HG03060 (cell line): ENCODE data around the gene SEPTIN14.
"Not testable (repeated sequence)": the region's sequence is repeated elsewhere in the genome, so short reads cannot be mapped to it uniquely, and the experiment has no call there.

Experiments
- ATAC-seq: cut with Tn5 transposase; IDR thresholded peaks from one replicate; pipeline ENCODE4 v1.9.1; 2021; ENCODE audit warnings: low read depth, moderate number of reproducible peaks; ENCODE audit not compliant: unreplicated experiment

Gene SEPTIN14

DNA sequence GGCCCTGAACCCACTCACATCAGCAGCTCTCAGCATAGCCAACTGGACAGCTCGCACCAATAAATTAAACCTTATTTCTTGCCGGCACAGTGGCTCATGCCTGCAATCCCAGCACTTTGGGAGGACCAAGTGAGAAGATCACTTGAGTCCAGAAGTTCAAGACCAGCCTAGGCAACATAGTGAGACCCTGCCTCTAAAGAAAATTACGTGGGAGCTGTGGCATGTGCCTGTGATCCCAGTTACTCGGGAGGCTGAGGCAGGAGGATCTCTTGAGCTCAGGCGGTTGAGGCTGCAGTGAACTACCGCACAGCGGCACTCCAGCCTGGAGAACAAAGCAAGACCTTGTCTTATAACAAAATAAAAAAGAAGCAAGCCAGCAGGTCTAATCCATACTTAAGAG is 75.7 kb downstream of the SEPTIN14 start:
- ATAC-seq, result no peak

DNA sequence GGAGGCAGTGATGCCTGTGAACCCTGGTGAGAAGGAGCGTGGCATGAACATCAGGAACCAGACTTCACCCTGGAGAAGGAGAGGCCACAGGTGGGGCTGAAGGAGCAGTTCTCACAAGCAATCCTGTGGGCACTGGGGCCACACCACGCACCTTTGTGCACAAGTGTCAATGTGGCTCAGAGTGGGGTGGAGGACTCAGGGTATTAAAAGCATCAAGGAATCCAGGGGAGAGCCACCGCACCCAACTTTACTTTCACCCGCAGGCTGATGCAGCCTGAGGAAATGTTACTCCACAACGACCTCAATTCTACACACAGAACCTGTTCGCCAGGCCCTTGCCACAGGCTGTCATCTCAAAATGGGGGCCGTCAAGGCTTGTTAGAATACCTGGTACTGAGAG is 77.1 kb downstream of the SEPTIN14 start:
- not testable (repeated sequence) for ATAC-seq

DNA sequence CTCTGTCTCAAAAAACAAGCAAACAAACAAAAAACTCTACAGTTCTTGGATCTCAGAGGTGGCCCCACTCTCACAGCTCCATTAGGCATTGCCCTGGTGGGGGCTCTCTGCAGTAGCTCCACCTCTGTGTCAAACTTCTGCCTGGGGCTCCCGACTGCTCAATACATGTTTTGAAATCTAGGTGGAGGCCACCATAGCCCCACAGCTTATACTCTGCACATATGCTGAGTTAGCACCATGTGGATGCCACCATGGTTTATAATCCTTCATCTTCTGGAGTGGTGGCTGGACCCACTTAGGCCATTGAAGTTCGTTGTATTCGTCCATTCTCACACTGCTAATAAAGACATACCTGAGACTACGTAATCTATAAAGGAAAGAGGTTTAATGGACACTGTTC is 78.4 kb downstream of the SEPTIN14 start:
- ATAC-seq, result no peak

DNA sequence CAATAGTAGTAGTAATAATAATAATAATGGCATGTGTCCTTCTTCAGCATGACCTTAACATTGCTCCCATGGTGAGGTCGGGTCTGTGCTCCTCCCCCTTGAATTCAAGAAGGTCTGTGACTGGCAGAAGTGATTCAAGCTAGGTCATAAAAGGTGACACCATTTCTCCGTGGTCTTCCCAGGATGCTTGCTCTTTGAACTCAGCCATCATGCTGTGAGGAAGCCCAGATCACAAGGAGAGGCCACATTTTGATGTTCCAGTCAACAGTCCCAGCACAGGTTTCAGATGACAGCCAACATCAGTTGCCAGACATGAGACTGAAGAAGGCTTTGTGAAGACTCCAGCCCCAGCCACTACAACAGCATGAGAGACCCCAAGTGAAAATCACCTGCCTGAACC is 83.9 kb downstream of the SEPTIN14 start:
- no peak for ATAC-seq

DNA sequence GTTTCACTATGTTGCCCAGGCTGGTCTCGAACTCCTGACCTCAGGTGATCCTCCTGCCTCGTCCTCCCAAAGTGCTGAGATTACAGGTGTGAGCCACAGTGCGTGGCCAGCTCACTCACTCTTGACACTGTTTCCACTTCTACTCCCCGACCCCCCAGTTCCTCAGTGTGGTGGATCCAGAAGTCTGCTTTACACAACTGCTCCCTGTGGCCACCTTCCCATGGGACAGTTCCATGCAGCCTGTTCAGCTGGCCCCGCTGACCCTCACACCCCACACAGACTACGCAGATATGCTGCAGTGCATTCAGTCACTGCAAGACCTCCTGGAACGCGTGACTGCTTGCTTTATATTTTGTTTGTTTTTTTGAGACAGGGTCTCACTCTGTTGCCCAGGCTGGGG is 86.4 kb downstream of the SEPTIN14 start:
- ATAC-seq, result no peak

DNA sequence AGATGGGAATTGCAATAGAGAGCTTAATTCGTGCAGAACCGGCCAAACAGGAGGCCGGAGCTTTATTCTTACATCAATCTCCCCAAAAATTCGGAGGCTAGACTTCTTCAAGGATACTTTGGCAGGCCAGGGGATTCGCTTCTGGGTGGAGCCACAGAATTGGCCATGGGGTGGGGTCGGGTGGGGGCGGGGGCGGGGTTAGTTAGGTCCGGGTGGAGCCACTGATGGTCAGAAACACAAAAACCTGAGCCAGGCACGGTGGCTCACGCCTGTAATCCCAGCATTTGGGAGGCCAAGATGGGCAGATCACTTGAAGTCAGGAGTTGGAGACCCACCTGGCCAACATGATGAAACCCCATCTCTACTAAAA is 87.5 kb downstream of the SEPTIN14 start:
- ATAC-seq, result no peak

DNA sequence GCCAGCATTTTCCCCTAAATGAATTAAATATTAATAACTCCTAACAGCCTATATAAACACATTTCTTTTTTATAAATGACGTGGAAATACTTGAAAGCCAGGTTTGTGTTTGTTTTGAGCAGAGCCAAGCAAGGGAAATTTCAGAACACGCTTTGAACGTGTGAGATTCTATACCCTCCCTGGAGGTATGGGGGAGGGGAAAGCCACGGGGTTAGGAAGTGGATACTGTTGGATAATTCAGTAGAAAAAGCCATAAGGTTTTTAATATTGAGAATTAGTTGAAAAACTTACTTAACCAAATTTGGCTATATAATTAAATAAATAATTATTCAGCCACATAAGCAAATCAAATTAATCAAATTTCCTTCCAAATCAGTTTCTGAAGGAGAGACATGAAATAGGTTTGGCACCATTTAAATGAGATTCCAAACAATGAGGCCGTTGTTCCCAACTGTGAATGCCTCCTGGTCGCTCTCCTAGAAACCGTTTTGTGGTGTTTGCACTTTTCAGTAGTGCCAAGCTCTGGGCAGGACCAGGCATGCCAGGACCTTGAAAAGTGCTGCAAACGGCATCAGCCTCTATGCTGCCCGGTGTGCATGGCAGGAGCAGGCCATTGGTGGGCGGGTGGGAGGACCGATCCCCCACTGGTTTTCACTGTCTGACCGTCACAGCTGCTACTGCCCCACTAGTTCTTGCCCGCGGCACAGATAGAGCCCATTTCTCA is 88.1 kb downstream of the SEPTIN14 start:
- no peak for ATAC-seq

DNA sequence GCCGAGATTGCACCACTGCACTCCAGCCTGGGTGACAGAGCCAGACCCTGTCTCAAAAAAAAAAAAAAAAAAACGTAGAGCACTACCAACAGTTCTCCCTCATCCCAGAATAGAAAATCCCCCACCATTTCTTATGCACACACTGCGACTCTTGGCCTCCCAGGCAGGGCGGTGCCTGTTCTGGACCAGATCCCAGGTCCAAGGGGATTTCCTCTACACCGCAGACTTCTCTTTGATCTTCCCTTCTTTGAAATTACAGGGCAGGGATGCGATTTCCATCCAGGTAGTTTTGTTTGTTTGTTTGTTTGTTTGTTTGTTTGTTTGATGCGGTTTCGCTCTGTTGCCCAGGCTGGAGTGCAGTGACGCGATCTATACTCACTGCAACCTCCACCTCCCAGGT is 91.8 kb downstream of the SEPTIN14 start:
- ATAC-seq, result no peak

DNA sequence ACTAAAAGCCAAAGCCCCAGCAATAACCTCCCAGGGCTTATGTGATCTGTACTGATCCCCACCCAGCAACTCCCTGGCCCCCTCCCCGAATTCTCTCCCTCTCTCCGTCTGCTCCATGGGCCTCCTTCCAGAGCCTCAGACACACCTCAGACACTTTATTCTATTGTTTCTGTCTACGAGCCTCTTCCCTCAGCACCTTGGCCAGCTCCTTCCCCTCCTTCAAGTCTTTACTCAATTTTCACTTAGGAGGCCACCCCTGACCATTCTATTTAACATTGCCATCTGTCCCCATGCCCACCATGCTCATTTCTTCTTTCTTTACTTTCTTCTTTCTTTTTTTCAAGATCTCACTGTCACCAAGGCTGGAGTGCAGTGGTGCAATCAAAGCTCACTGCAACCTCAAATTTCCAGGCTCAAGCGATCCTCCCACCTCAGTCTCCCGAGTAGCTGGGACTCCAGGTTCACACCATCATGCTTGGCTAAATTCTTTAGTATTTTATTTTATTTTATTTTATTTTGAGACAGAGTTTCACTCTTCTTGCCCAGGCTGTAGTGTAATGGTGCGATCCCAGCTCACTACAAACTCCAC is 109.2 kb downstream of the SEPTIN14 start:
- ATAC-seq, result not testable (repeated sequence)

DNA sequence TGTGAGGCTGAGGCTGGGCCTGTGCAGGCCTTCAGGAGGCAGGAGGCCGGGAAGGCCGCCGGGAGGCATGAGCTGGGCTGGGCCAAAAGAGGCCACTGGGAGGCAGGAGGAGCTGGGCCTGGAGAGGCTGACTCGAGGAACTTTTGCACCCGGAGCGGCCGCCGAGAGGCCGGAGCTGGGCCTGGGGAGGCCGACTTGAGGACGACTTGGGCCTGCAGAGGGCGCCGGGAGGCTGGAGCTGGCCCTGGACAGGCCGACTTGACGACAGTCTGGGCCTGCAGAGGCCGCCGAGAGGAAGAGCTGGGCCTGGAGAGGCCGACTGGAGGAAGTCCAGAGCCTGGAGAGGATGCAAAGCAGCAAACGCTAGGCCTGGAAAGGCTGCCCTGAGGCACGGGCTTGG is 117.8 kb downstream of the SEPTIN14 start:
- not testable (repeated sequence) for ATAC-seq
